Right ventricle myocardium inferior (tissue), 1 donor: ENCODE measurements around the gene HSPE1. TPM values are rescaled to one million over a fixed set of nuclear protein-coding genes. Genes with fewer than 3 reads are reported as not detected.
"Not testable (repeated sequence)": the region's sequence is repeated elsewhere in the genome, so short reads cannot be mapped to it uniquely, and the experiment has no call there.

Source experiments
- ATAC-seq: fragments of 200-7000 bp; cut with Tn5 transposase; one replicate; pipeline ENCODE4 v1.9.1; 2020; ENCODE audit warnings: mild to moderate bottlenecking, moderate library complexity
- DNase-seq: peaks from one replicate; pipeline ENCODE4 v3.0.0; 2021; ENCODE audit errors: missing footprints
- intact Hi-C: fragments of 100-400 bp; cut with DNase I; formaldehyde crosslinking; loops from one replicate; pipeline ENCODE4 v1.11.0; 2022
- total RNA-seq: library from RNA; stranded (reverse); fragmentation: NEBNext Ultra II Directional; extraction: Animal tissue kit (Norgen Biotek cat#: 25700); gene quantifications from one replicate; pipeline ENCODE4 v1.2.1, GENCODE V29; 2021
- donor health status: DM: no; HTN: yes; CAD: no; lungs with severe emphysema.

Gene HSPE1
- total RNA-seq, 1 donor from 2014 or later, result 105 TPM

DNA sequence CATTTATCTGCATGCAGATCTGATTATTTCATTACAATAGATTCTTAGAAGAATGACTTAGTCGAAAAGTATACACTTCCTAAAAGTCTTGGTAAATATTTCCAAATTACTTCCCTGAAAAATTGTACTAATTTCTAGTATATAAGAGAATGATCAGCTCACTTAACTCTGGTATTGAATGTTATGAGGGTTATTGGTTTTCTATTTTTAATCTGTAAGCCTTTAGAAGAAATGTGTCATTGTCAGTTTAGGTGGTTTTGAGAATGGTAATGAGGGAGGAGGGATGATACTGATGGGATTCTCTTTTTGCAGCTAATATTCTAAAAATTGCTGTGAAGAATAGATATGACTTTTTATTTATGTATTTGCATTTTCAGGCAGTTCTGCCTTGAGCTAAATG is 39.6 kb downstream of the HSPE1 start:
- no peak for DNase-seq
- intact Hi-C loops, result no loop called here
- ATAC-seq, result no peak

DNA sequence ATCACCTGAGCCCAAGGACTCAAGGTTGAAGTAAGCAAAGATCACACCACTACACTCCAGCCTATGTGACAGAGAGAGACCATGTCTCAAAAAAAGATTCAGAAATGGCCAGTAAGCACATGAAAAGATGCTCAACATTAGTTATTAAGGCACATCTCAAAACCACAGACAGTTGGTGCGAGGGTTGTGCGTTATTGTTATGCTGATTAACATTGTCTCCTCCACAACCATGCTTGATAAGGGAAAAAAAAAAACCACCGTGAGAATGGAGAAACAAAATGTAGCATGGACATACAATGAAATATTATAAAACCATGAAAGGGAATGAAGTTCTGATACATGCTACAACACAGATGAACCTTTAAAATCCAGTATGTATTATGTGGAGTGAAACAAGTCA is 43.0 kb downstream of the HSPE1 start:
- ATAC-seq (no peak), DNase-seq (no peak)
- intact Hi-C loops, result no loop called here

DNA sequence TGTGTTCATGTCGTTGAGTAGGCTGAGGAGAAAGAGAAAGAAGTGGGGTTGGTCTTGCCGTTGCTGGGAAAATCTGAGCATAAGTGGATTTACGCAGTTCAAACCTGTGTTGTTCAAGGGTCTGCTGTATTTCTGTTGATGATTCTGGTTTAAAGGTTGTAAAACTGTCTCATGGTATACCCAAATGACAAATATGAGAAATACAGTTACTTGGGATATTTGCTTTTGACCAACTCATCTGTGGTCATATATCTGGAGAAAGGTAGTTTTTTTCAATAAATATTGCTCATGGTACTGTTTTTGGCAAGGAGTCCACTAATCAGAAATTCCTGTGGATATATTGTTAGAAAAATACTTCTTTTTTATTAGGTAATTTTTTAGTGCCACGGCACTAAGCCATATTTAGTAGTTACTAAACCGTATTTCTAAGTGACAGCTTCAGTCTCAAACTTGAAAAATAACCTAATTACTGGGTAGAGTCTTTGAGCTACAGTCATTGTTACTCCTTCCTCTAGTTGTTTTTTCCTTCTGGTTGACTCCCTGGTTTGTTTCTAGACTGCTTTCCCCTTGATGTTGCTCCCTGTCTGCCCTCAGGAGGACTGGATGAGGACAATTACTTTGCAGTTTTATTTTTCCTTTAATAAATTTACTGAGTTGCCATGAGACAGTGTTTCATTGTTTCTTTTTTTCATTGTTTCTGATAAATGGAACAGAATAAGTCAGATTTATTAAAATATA is 47.2 kb downstream of the HSPE1 start:
- ATAC-seq (no peak), DNase-seq (no peak)
- intact Hi-C loops, result no loop called here

DNA sequence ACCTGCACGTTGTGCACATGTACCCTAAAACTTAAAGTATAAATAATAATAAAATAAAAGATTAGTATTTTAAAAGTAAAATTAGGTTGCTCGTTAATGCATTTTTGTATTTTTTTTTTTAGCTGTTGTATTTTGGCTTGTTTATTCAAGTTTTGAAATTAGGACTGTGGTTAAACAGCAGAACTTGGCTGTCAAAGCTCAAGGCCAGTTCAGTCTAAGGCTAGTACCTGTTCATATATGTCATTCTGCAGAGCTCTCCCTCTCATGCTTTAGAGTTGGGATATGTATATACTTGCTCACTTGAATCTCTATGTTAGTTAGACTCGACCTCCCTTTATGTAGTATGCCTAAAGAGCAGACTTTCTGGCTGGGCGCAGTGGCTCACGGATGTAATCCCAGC is 48.4 kb downstream of the HSPE1 start:
- DNase-seq (no peak), ATAC-seq (no peak)
- intact Hi-C loops, result no loop called here

DNA sequence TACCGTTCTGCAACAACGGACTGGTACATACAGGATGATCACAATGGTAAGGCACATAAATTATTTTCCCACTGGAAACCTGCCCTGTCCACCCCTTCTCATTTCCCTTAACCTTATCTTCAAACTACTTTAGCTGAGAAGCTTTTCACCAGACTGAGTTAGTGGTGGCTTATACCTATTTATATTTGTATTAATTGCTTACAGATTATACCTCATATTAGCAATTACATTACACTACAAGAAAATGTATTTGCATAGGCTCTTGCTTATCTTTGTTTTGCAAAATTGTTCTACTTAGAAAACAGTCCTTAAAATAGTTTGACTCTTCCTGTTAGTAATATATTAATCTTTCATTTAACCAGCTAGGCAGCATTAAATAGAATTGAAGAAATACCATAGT is 51.1 kb downstream of the HSPE1 start:
- DNase-seq, intact Hi-C loops, ATAC-seq: not testable (repeated sequence)

Other genes with a start within 250 kb of the HSPE1 start
- gene ANKRD44, start 189.6 kb upstream of the HSPE1 start, total RNA-seq, result 10.5 TPM
- 126 TPM for gene SF3B1, start 65.4 kb upstream of the HSPE1 start, total RNA-seq
- 20.5 TPM for gene COQ10B, start 46.8 kb upstream of the HSPE1 start, total RNA-seq
- gene HSPD1, start 539 bp upstream of the HSPE1 start, total RNA-seq, result 145 TPM
- 31.0 TPM for gene MOB4, start 15.7 kb downstream of the HSPE1 start, total RNA-seq
- 7.5 TPM for gene RFTN2, start 175.2 kb downstream of the HSPE1 start, total RNA-seq
- gene MARS2, start 205.0 kb downstream of the HSPE1 start, total RNA-seq, result 7.5 TPM